ENCODE measurements around the gene RPS8.
"Not testable (repeated sequence)": the region's sequence is repeated elsewhere in the genome, so short reads cannot be mapped to it uniquely, and the experiment has no call there.

Gene RPS8

GRCh38 chr1:44820328-44821239 lies 45.2 kb downstream of the RPS8 start:
- DNase-seq (ENCODE audit: low read depth in 2 of 2) = no peak

GRCh38 chr1:44821240-44821715 lies 45.9 kb downstream of the RPS8 start:
- DNase-seq (ENCODE audit: low read depth in 2 of 2) = no peak

- no peak for DNase-seq (ENCODE audit: low read depth in 2 of 2)
Observed at GRCh38 chr1:44822131-44822701, 46.9 kb downstream of the RPS8 start.

GRCh38 chr1:44822981-44823451 lies 47.7 kb downstream of the RPS8 start:
- no peak for DNase-seq (ENCODE audit: low read depth in 2 of 2)

- not testable (repeated sequence) for DNase-seq (ENCODE audit: low read depth in 2 of 2)
Observed at GRCh38 chr1:44824392-44824791, 49.1 kb downstream of the RPS8 start.

GRCh38 chr1:44826375-44827196 lies 51.2 kb downstream of the RPS8 start:
- DNase-seq (ENCODE audit: low read depth in 2 of 2) = no peak

GRCh38 chr1:44827197-44828002 lies 52.1 kb downstream of the RPS8 start:
- DNase-seq (ENCODE audit: low read depth in 2 of 2) = no peak

GRCh38 chr1:44828003-44828651 lies 52.8 kb downstream of the RPS8 start:
- no peak for DNase-seq (ENCODE audit: low read depth in 2 of 2)

All from stimulated activated CD8-positive, alpha-beta memory T cell treated with anti-CD3 and anti-CD28 coated beads, Interleukin-15, amount 100 ng/mL, for 4 hours (primary cell).